Measurements from ENCODE around the gene TTC39A.

DNA sequence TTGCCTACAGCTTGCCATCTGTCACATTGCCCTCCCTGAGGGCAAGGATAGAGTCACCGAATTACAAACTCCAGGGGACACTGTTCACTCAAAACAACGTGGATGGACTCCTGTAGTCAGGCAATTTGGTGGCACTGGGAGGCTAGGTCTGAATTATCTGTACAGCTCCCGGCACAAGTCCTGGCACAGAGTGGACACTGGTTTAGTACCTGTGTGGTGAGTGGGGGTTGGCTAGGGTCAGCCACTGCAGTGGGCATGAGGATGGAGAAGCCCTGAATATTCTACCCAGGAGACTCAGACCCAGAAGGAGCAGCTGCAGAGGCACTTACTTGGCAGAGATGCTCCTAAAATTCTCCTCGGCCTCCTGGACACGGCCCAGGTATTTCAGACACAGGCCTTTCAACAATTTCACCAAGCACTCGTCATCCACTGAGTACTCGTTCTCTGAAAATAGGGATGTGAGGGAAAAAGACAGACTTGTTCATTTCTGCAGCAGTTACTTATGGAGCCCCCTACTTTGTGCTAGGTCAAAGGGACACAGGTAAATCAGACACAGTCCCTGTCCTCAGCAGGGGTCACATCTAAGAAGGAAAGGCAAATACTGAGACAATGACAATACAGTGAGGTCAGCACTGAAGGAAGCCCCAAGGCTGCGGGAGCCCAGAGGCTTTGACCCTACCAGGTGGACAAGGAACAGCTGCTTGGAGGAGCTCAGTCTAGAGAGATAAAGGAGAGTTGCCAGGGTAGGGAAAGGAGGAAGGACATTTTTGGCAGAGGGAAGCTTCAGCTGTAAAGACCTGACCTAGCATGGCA, 40.5 kb downstream of the TTC39A start:
- TF ChIP-seq, protein P1, sequence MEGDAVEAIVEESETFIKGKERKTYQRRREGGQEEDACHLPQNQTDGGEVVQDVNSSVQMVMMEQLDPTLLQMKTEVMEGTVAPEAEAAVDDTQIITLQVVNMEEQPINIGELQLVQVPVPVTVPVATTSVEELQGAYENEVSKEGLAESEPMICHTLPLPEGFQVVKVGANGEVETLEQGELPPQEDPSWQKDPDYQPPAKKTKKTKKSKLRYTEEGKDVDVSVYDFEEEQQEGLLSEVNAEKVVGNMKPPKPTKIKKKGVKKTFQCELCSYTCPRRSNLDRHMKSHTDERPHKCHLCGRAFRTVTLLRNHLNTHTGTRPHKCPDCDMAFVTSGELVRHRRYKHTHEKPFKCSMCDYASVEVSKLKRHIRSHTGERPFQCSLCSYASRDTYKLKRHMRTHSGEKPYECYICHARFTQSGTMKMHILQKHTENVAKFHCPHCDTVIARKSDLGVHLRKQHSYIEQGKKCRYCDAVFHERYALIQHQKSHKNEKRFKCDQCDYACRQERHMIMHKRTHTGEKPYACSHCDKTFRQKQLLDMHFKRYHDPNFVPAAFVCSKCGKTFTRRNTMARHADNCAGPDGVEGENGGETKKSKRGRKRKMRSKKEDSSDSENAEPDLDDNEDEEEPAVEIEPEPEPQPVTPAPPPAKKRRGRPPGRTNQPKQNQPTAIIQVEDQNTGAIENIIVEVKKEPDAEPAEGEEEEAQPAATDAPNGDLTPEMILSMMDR (IDR thresholded peaks at IDR 0.05), result no peak
- TF ChIP-seq ZFX (IDR thresholded peaks at IDR 0.05; ENCODE audit: borderline replicate concordance), result no peak
